Pulmonary artery endothelial cell (primary cell): ENCODE results near the gene TFAP2D. TPM values are rescaled to one million over a fixed set of nuclear protein-coding genes. Genes with fewer than 3 reads are reported as not detected.
A peak's percentile ranks its signal among the peaks of the same experiment; 100 is the strongest.

Experiments
- DNase-seq: peaks from one replicate; pipeline ENCODE4 v3.0.0-alpha.2; 2011; ENCODE audit warnings: low read depth, low spot score
- total RNA-seq: library from RNA; depleted of rRNA; stranded (reverse); fragments of >200 nt; gene quantifications from 2 replicates; pipeline ENCODE4 v1.2.3, GENCODE V29; 2014

TFAP2D gene
- total RNA-seq, 1 donor from 2014 or later, result not detected

GRCh38 chr6:50718566-50718965 lies 5.2 kb downstream of the TFAP2D start:
- no peak for DNase-seq

- no peak for DNase-seq
These were observed 7.3 kb downstream of the TFAP2D start for GRCh38 chr6:50720623-50721022.

- no peak for DNase-seq
These were observed 8.7 kb downstream of the TFAP2D start for GRCh38 chr6:50721978-50722377.

- DNase-seq, result no peak
These were observed 9.7 kb downstream of the TFAP2D start for GRCh38 chr6:50722829-50723554.

- DNase-seq, result no peak
These were observed 11.2 kb downstream of the TFAP2D start for GRCh38 chr6:50724381-50725124.

GRCh38 chr6:50734488-50734887 lies 21.2 kb downstream of the TFAP2D start:
- DNase-seq, result no peak

- DNase-seq, result no peak
These were observed 28.8 kb downstream of the TFAP2D start for GRCh38 chr6:50742161-50742560.

GRCh38 chr6:50744976-50745375 lies 31.6 kb downstream of the TFAP2D start:
- DNase-seq, result no peak

- DNase-seq, result no peak
These were observed 49.5 kb downstream of the TFAP2D start for GRCh38 chr6:50762798-50763197.

- DNase-seq, result no peak
These were observed 65.4 kb downstream of the TFAP2D start for GRCh38 chr6:50778696-50779095.

GRCh38 chr6:50780382-50780781 lies 67.1 kb downstream of the TFAP2D start:
- no peak for DNase-seq

GRCh38 chr6:50785921-50786320 lies 72.6 kb downstream of the TFAP2D start:
- no peak for DNase-seq

GRCh38 chr6:50791900-50792508 lies 78.7 kb downstream of the TFAP2D start:
- no peak for DNase-seq

- DNase-seq, result no peak
These were observed 79.4 kb downstream of the TFAP2D start for GRCh38 chr6:50792771-50793170.

- DNase-seq, result no peak
These were observed 82.2 kb downstream of the TFAP2D start for GRCh38 chr6:50795574-50795973.

GRCh38 chr6:50804283-50804682 lies 91.0 kb downstream of the TFAP2D start:
- no peak for DNase-seq

- DNase-seq, result no peak
These were observed 93.7 kb downstream of the TFAP2D start for GRCh38 chr6:50807035-50807434.

- DNase-seq, result no peak
These were observed 102.2 kb downstream of the TFAP2D start for GRCh38 chr6:50815436-50816114.

- peak; percentile 30 for DNase-seq
These were observed 102.9 kb downstream of the TFAP2D start for GRCh38 chr6:50816115-50816675.

- DNase-seq, result no peak
These were observed 103.8 kb downstream of the TFAP2D start for GRCh38 chr6:50816947-50817645.

- no peak for DNase-seq
These were observed 104.3 kb downstream of the TFAP2D start for GRCh38 chr6:50817646-50817950.
